ENCODE measurements around the gene RELT.

RELT gene

GRCh38 chr11:73349633-73350032, 26.6 kb upstream of the RELT start:
- Histone ChIP-seq H3K4me3 (ENCODE audit: low read depth, low read length) (no peak overlapping the region), H3K27me3 (ENCODE audit: insufficient read depth, low read depth, severe bottlenecking) (no peaks in the 10 kb centered on the region), H3K9me3 (ENCODE audit: severe bottlenecking) (no peaks in the 10 kb centered on the region), H3K27ac (no peak overlapping the region), H3K36me3 (no peaks in the 10 kb centered on the region)
- TF ChIP-seq, protein P1, sequence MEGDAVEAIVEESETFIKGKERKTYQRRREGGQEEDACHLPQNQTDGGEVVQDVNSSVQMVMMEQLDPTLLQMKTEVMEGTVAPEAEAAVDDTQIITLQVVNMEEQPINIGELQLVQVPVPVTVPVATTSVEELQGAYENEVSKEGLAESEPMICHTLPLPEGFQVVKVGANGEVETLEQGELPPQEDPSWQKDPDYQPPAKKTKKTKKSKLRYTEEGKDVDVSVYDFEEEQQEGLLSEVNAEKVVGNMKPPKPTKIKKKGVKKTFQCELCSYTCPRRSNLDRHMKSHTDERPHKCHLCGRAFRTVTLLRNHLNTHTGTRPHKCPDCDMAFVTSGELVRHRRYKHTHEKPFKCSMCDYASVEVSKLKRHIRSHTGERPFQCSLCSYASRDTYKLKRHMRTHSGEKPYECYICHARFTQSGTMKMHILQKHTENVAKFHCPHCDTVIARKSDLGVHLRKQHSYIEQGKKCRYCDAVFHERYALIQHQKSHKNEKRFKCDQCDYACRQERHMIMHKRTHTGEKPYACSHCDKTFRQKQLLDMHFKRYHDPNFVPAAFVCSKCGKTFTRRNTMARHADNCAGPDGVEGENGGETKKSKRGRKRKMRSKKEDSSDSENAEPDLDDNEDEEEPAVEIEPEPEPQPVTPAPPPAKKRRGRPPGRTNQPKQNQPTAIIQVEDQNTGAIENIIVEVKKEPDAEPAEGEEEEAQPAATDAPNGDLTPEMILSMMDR (IDR thresholded peaks at IDR 0.05; ENCODE audit: low read depth, low read length): no peak
- DNase-seq: no peak

DNA sequence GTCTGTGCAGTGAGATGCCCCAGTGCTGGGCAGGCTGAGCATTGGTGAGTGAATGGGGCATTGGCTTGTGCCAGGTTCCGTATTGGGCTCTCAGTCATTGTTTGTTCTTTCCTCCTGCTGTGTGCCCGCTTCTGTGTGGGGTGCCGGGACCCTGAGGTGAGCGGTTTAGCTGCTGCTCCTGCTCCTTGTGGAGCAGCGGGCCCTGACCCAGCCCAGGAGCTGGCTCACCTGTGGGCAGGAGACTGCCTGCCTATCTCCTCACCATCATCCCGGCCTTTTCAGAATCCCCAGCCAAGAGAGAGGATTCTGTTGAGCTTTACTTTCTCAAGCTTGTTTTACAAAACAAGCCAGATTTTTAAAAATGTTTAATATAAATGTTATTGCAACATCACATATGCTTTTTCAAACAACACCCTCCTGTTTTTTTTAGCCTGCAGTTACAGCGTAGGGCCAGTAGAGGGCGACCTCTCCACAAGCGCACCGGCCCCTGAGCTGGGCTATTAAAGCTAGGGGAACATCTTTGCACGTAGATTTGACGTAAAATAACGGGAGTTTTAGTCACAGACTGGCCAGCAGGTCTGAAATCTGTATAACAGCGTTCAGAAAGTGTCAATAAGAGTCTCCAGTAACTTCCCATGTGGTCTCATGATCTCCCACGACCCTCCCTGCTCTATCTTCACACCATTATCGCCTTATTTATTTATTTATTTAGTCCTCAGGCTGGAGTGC, 25.1 kb upstream of the RELT start:
- Histone ChIP-seq H3K27me3 (ENCODE audit: insufficient read depth, low read depth, severe bottlenecking) (no peaks in the 10 kb centered on the region), H3K4me3 (ENCODE audit: low read depth, low read length) (no peak overlapping the region), H3K36me3 (no peaks in the 10 kb centered on the region), H3K9me3 (ENCODE audit: severe bottlenecking) (no peaks in the 10 kb centered on the region), H3K27ac (no peak overlapping the region; the same call in 1 of the 2 replicates)
- TF ChIP-seq, protein P1 (IDR thresholded peaks at IDR 0.05; ENCODE audit: low read depth, low read length): peak; percentile 77
- peak; percentile 37 for DNase-seq

- Histone ChIP-seq H3K27ac (no peak overlapping the region), H3K4me3 (ENCODE audit: low read depth, low read length) (no peak overlapping the region), H3K9me3 (ENCODE audit: severe bottlenecking) (no peaks in the 10 kb centered on the region), H3K27me3 (ENCODE audit: insufficient read depth, low read depth, severe bottlenecking) (no peaks in the 10 kb centered on the region), H3K36me3 (no peaks in the 10 kb centered on the region)
- TF ChIP-seq, protein P1 (IDR thresholded peaks at IDR 0.05; ENCODE audit: low read depth, low read length): no peak
- DNase-seq: no peak
Observed at GRCh38 chr11:73353422-73353821, 22.8 kb upstream of the RELT start.

GRCh38 chr11:73355109-73355508, 21.1 kb upstream of the RELT start:
- Histone ChIP-seq H3K4me3 (ENCODE audit: low read depth, low read length) (no peak overlapping the region), H3K27ac (no peak overlapping the region), H3K9me3 (ENCODE audit: severe bottlenecking) (no peaks in the 10 kb centered on the region), H3K27me3 (ENCODE audit: insufficient read depth, low read depth, severe bottlenecking) (no peaks in the 10 kb centered on the region), H3K36me3 (peaks cover 1% of the 10 kb centered on the region; the same call in 1 of the 2 replicates)
- TF ChIP-seq, protein P1 (IDR thresholded peaks at IDR 0.05; ENCODE audit: low read depth, low read length): no peak
- no peak for DNase-seq

- Histone ChIP-seq H3K4me3 (ENCODE audit: low read depth, low read length) (no peak overlapping the region), H3K27me3 (ENCODE audit: insufficient read depth, low read depth, severe bottlenecking) (no peaks in the 10 kb centered on the region), H3K36me3 (peaks cover 4% of the 10 kb centered on the region; the same call in 1 of the 2 replicates), H3K27ac (no peak overlapping the region), H3K9me3 (ENCODE audit: severe bottlenecking) (no peaks in the 10 kb centered on the region)
- TF ChIP-seq, protein P1 (IDR thresholded peaks at IDR 0.05; ENCODE audit: low read depth, low read length): no peak
- no peak for DNase-seq
Observed at GRCh38 chr11:73356979-73357860, 19.0 kb upstream of the RELT start.

Measured in WERI-Rb-1 (cell line).